H1 (cell line): ENCODE results near the gene GLRA1. TPM values are rescaled to one million over a fixed set of nuclear protein-coding genes. Genes with fewer than 3 reads are reported as not detected.

Experiments used
- CTCF ChIA-PET: fragments of 300-600 bp; sonication (Branson Sonifier 250); formaldehyde crosslinking; loops from one replicate; lab custom pipeline; 2021; ENCODE audit not compliant: partially characterized antibody; lab: Charles Lee
- POLR2A ChIA-PET: fragments of 300-600 bp; sonication (Branson Sonifier 250); formaldehyde crosslinking; loops from one replicate; lab custom pipeline; 2021; ENCODE audit warnings: inconsistent platforms; ENCODE audit not compliant: partially characterized antibody; lab: Charles Lee
- DNase-seq, 2 experiments: peaks; one replicate each; pipeline versions ENCODE4 v3.0.0 to v3.0.0-alpha.2; 2010 to 2022; ENCODE audit warnings: low spot score in 2 of 2, low read depth in 1 of 2, mixed read lengths in 1 of 2
- FAIRE-seq: peaks from 2 replicates; lab custom pipeline; 2011; peaks lifted over from hg19 to GRCh38; lab: Jason Lieb, UNC
- H2AFZ ChIP-seq: 2 replicates; pipeline ENCODE4 v1.8.1; 2012; ENCODE audit warnings: low read length, inconsistent platforms
- H2AK5ac ChIP-seq: 2 replicates; pipeline ENCODE4 v1.6.1; 2013; ENCODE audit warnings: low read depth, low read length
- H2BK120ac ChIP-seq: replicated peaks from 2 replicates; pipeline ENCODE3; 2013; ENCODE audit warnings: low read depth, low read length, inconsistent platforms
- H2BK12ac ChIP-seq: 2 replicates; pipeline ENCODE4 v1.6.1; 2013; ENCODE audit warnings: low read depth, low read length
- H2BK15ac ChIP-seq: 2 replicates; pipeline ENCODE4 v1.6.1; 2013; ENCODE audit warnings: low read length
- H2BK20ac ChIP-seq: 2 replicates; pipeline ENCODE4 v1.6.1; 2013; ENCODE audit warnings: low read length
- H2BK5ac ChIP-seq: 2 replicates; pipeline ENCODE4 v1.6.1; 2013; ENCODE audit warnings: low read depth, low read length
- H3K14ac ChIP-seq: 2 replicates; pipeline ENCODE4 v1.6.1; 2013; ENCODE audit warnings: inconsistent platforms; ENCODE audit not compliant: insufficient read length
- H3K18ac ChIP-seq: 2 replicates; pipeline ENCODE4 v1.6.1; 2013; ENCODE audit warnings: low read length; ENCODE audit errors: extremely low read depth
- H3K23ac ChIP-seq: 2 replicates; pipeline ENCODE4 v1.6.1; 2013; ENCODE audit warnings: inconsistent platforms; ENCODE audit not compliant: insufficient read length
- H3K23me2 ChIP-seq: 2 replicates; pipeline ENCODE4 v1.6.1; 2013; ENCODE audit warnings: low read depth, low read length
- H3K27ac ChIP-seq: 2 replicates; pipeline ENCODE4 v1.6.1; 2011; ENCODE audit warnings: low read depth, low read length, inconsistent platforms
- H3K27me3 ChIP-seq, 4 experiments: replicated peaks in 1 of 4; 1 replicate in 1 of 4; 2 replicates in 3 of 4; pipeline versions ENCODE4 v1.6.1 to v1.8.1; 2011 to 2013; ENCODE audit warnings: low read length in 3 of 4, mild to moderate bottlenecking in 3 of 4, inconsistent platforms in 2 of 4, mixed read lengths in 2 of 4, moderate library complexity in 1 of 4; ENCODE audit not compliant: control insufficient read depth in 3 of 4, insufficient read depth in 3 of 4; ENCODE audit errors: extremely low read depth in 1 of 4
- H3K36me3 ChIP-seq, 4 experiments: 2 replicates each; pipeline versions ENCODE4 v1.6.1 to v1.8.1; 2011 to 2013; ENCODE audit warnings: mild to moderate bottlenecking in 4 of 4, low read length in 3 of 4, moderate library complexity in 2 of 4, control low read depth in 1 of 4, inconsistent platforms in 1 of 4; ENCODE audit not compliant: insufficient read depth in 4 of 4, control insufficient read depth in 2 of 4
- H3K4ac ChIP-seq: replicated peaks from 2 replicates; pipeline ENCODE3; 2013; ENCODE audit warnings: low read length, low read depth, mixed read lengths, inconsistent platforms; ENCODE audit not compliant: insufficient read length
- H3K4me1 ChIP-seq, 4 experiments: replicated peaks in 1 of 4; 1 replicate in 1 of 4; 2 replicates in 3 of 4; pipeline versions ENCODE4 v1.6.1 to v1.8.1; 2011 to 2013; ENCODE audit warnings: low read length in 3 of 4, inconsistent platforms in 2 of 4, mixed read lengths in 1 of 4; ENCODE audit not compliant: insufficient read depth in 4 of 4, control insufficient read depth in 3 of 4
- H3K4me2 ChIP-seq, 2 experiments: 2 replicates each; pipeline versions ENCODE4 v1.6.1 to v1.8.1; 2011 to 2013; ENCODE audit warnings: low read depth in 2 of 2, low read length in 2 of 2, control low read depth in 1 of 2, inconsistent platforms in 1 of 2, mild to moderate bottlenecking in 1 of 2; ENCODE audit not compliant: insufficient read depth in 1 of 2
- H3K4me3 ChIP-seq, 4 experiments: fragments of 200-600, 300-600 bp in 1 of 4; sonication (generic), shearing (Covaris generic), sonication (Bioruptor Twin) in 1 of 4; 2 replicates each; pipeline versions ENCODE4 v1.5.1 to v1.8.1; 2011 to 2016; ENCODE audit warnings: low read length in 4 of 4, low read depth in 3 of 4, control low read depth in 2 of 4, inconsistent platforms in 2 of 4, mild to moderate bottlenecking in 2 of 4, mixed read lengths in 1 of 4, moderate library complexity in 1 of 4; ENCODE audit not compliant: insufficient read depth in 2 of 4; ENCODE audit errors: extremely low read depth in 1 of 4
- H3K56ac ChIP-seq: replicated peaks from 2 replicates; pipeline ENCODE3; 2013; ENCODE audit warnings: low read depth, mild to moderate bottlenecking, mixed read lengths, low read length, inconsistent platforms; ENCODE audit not compliant: insufficient read length
- H3K79me1 ChIP-seq: 2 replicates; pipeline ENCODE4 v1.6.1; 2013; ENCODE audit warnings: low read depth, low read length, control low read depth
- H3K79me2 ChIP-seq, 2 experiments: 2 replicates each; pipeline versions ENCODE4 v1.6.1 to v1.8.1; 2012 to 2013; ENCODE audit warnings: low read length in 2 of 2, mild to moderate bottlenecking in 2 of 2, inconsistent platforms in 1 of 2; ENCODE audit not compliant: insufficient read depth in 2 of 2, control insufficient read depth in 1 of 2
- H3K9ac ChIP-seq, 4 experiments: replicated peaks in 1 of 4; 1 replicate in 1 of 4; 2 replicates in 3 of 4; pipeline versions ENCODE4 v1.6.1 to v1.8.1; 2011 to 2013; ENCODE audit warnings: low read depth in 3 of 4, low read length in 3 of 4, control low read depth in 2 of 4, mild to moderate bottlenecking in 2 of 4, moderate library complexity in 2 of 4, inconsistent platforms in 1 of 4; ENCODE audit errors: extremely low read depth in 1 of 4
- H3K9me3 ChIP-seq, 2 experiments: 2 replicates each; pipeline versions ENCODE4 v1.6.1 to v1.8.1; 2012 to 2013; ENCODE audit warnings: mild to moderate bottlenecking in 2 of 2, moderate library complexity in 2 of 2, control low read depth in 1 of 2, inconsistent platforms in 1 of 2, low read depth in 1 of 2, low read length in 1 of 2, mixed read lengths in 1 of 2; ENCODE audit not compliant: insufficient read depth in 2 of 2
- H4K20me1 ChIP-seq, 2 experiments: replicated peaks in 1 of 2; 2 replicates each; pipeline versions ENCODE3 to v1.8.1; 2011 to 2013; ENCODE audit warnings: inconsistent platforms in 2 of 2, low read length in 2 of 2, mild to moderate bottlenecking in 1 of 2; ENCODE audit not compliant: insufficient read depth in 2 of 2, control insufficient read depth in 1 of 2
- H4K5ac ChIP-seq: 2 replicates; pipeline ENCODE4 v1.6.1; 2013; ENCODE audit warnings: low read length, low read depth, mixed read lengths, inconsistent platforms; ENCODE audit not compliant: insufficient read length
- H4K8ac ChIP-seq: 2 replicates; pipeline ENCODE4 v1.8.0; 2013; ENCODE audit warnings: mild to moderate bottlenecking, moderate library complexity, low read length, inconsistent platforms; ENCODE audit not compliant: insufficient read depth; ENCODE audit errors: extremely low read depth
- H4K91ac ChIP-seq: replicated peaks from 2 replicates; pipeline ENCODE3; 2013; ENCODE audit warnings: low read length, mixed read lengths, inconsistent platforms; ENCODE audit not compliant: insufficient read length
- CBX8 ChIP-seq: fragments of 300-800, 300-1000 bp; sonication (generic); IDR thresholded peaks from 2 replicates; pipeline ENCODE4 v1.7.1; 2016; ENCODE audit warnings: low read depth, low read length, borderline replicate concordance
- WGBS, 2 experiments: shearing (Covaris generic) in 1 of 2; methylation state at CpG; one replicate each; pipeline versions ENCODE4 v1.1.6 to v1.1.7; 2013 to 2015; ENCODE audit warnings: low lambda C conversion rate in 2 of 2, mixed read lengths in 2 of 2, inconsistent platforms in 1 of 2, low coverage in 1 of 2, missing lambda C conversion rate in 1 of 2; ENCODE audit not compliant: insufficient replicate concordance in 2 of 2, insufficient coverage in 1 of 2, insufficient read length in 1 of 2; ENCODE audit errors: extremely low coverage in 1 of 2, missing lambda C conversion rate in 1 of 2; 5-methylcytosine and 5-hydroxymethylcytosine counted together
- polyA plus RNA-seq, 7 experiments: library from polyadenylated mRNA; depleted of rRNA in 3 of 7; stranded (reverse) in 5 of 7; unstranded in 2 of 7; fragments of >200 nt in 5 of 7; fragments of 200-250 nt in 2 of 7; gene quantifications; 1 replicate in 5 of 7; 2 replicates in 1 of 7; 4 replicates in 1 of 7; pipeline versions ENCODE4 v1.2.1 to v1.2.3, GENCODE V29; 2011 to 2013; ENCODE audit warnings: missing spikeins in 2 of 7, mixed read lengths in 2 of 7
- total RNA-seq: library from RNA; stranded (reverse); fragmentation: NEBNext Ultra II Directional; extraction: Animal tissue kit (Norgen Biotek cat#: 25700); gene quantifications from 2 replicates; pipeline ENCODE4 v1.2.1, GENCODE V29; 2021

GLRA1 gene
- total and polyA plus RNA-seq, 2 of the 8 experiments (the other 6 are each of a cell fraction or from before 2014, with no cell fraction given): not detected

DNA sequence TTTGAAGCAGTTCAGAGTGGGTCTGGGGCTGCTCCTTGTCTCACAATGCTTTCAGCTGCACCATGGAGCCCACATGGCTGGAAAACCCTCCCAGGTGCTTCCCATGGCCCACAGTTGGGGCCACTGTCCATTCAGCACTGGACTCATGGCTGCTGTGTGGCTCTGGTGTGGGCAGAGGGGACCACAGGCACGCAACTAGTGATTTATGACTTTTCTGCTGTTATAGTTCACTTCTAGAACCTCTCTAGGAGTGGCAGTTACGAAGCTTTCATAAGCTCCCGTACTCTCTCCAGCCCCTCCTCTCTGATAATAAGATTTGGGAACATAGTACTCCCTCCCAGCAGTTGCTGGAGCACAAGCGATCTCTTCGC, 29.0 kb downstream of the GLRA1 start:
- no peak overlapping the region for H3K56ac ChIP-seq
- H3K27me3 ChIP-seq: peaks cover 14 to 28% (median 19%) of the 10 kb centered on the region in 4 experiments
- H3K27ac ChIP-seq: no peak overlapping the region
- TF ChIP-seq CBX8: no peak

More for the DNA sequence above, 29.0 kb downstream of the GLRA1 start:
- Histone ChIP-seq H3K4me1 (peaks cover 0 to 6% (median 3%) of the 10 kb centered on the region in 4 experiments; a peak in 3 of 7 replicates), H3K4me2 (no peak overlapping the region), H3K18ac (no peak overlapping the region), H4K5ac (no peak overlapping the region), H4K91ac (no peak overlapping the region), H3K9ac (no peak overlapping the region), H4K8ac (no peak overlapping the region), H3K4ac (no peak overlapping the region), H2BK120ac (no peak overlapping the region), H2BK12ac (no peak overlapping the region), H3K23ac (no peak overlapping the region), H3K79me2 (no peaks in the 10 kb centered on the region), H2BK20ac (no peak overlapping the region), H3K9me3 (no peaks in the 10 kb centered on the region), H2BK15ac (no peak overlapping the region), H3K23me2 (no peaks in the 10 kb centered on the region; the same call in 1 of the 2 replicates), H3K36me3 (no peaks in the 10 kb centered on the region), H3K4me3 (no peak overlapping the region), H4K20me1 (no peaks in the 10 kb centered on the region), H3K14ac (no peak overlapping the region), H2AFZ (no peak overlapping the region), H2BK5ac (no peak overlapping the region), H2AK5ac (no peak overlapping the region), H3K79me1 (no peaks in the 10 kb centered on the region)
- no peak for DNase-seq
- CTCF ChIA-PET: interaction anchor here (0.6 to 1.5 kb wide), 7 partner anchors 28 to 452 kb away, joined by 3 to 4 read pairs (median 3); no protein-coding TSS in a partner anchor
- POLR2A ChIA-PET: no interaction called here
- 90% methylated on average over 5 of the region's 5 CpGs; no CpG with 5 or more reads in 1 of the 2 experiments for WGBS, 2 experiments
- no peak for FAIRE-seq
